ENCODE measurements around the gene HNF4A.
"Not testable (repeated sequence)": the region's sequence is repeated elsewhere in the genome, so short reads cannot be mapped to it uniquely, and the experiment has no call there.

HNF4A gene

DNA sequence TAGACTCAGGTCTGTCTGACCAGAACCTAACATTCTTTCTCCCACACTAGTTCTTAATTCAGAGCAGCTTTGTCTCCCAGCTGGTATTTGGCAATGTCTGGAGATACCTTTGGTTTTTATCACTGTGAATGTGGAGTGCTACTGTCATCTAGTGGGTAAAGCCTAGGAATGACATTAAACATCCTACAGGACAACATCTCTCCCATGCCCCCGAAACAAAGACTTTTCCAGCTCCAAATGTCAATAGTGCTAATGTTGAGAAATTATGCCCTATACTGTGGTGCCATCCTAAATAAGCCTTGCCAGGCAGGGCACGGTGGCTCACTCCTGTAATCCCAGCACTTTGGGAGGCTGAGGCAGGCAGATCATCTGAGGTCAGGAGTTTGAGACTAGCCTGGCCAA lies 116.0 kb downstream of the HNF4A start:
- DNase-seq = no peak

DNA sequence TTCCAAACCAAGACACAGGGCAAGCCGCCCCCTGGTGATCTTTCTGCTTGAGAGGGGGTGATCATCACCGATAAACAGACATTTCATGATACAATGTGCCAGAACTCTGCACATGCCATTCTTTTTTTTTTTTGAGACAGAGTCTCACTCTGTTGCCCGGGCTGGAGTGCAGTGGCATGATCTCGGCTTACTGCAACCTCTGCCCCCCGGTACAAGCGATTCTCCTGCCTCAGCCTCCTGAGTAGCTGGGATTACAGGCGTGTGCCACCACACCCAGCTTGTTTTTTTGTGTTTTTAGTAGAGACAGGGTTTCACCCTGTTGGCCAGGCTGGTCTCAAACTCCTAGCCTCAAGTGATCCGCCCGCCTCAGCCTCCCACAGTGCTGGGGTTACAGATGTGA lies 116.8 kb downstream of the HNF4A start:
- not testable (repeated sequence) for DNase-seq

DNA sequence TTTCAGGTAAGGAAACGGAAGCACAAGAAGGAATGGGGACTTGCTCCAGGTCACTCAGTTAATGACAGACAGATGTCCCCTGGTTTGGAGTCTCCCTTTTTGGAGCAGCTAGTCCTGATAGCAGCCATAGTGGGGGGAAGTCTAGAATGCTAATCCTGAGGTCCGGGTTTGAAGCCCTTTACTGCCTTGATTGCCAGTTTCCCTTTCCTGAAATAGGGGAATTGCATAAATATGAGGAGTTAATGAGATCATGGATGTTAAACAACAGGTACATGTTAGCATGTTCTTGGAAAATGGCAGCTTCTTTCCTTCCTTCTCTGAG lies 119.8 kb downstream of the HNF4A start:
- DNase-seq = peak in 1 of 4 experiments; percentile 8

DNA sequence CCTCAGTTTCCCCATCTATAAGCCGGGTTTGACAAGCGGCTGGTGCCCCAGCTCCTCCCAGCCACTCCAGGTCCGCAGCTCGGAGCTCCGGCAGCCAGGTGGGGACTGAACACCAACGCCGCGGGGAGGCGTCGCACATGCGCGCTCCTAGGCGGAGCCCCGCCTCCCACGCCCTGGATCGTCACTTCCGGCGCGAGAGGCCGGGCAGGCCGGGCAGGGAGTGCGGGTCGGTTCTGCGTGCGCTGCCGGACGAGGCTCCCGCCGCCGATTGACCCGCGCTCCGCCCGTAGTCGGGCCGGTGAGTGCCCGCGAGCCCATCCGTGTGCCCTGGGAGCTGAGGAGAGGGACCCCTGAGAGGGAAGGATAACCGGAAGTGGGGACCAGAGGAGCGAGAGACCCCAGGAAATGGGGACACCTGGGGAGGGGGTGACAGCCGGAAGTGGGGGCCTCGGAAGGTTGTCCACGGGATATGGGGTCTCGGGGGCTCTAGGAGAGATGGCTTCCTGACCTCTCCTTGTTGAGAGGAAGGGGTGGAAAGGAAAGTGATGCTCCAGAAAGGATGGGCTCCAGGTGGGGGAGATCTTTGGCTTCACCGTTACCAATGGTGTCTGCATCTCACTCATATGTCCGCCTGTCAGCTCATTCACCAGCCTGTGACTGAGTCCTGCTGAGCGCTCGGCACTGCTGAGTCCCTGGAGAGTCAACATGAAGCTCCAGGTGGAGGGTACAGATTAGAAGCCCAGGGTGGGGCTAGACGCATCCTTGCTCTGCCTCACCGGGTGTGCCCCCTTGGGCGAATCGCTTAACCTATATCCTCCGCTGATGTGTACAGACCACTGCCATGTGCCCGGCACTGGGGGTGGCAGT lies 120.4 kb downstream of the HNF4A start, which contains the start of gene TTPAL:
TTPAL (plus strand) TSS at position 181 of the 867 bp plus-strand sequence. CDS start 4,126 bp downstream, outside the sequence.
- peak; percentile 88 to 96 (median 92) for DNase-seq

DNA sequence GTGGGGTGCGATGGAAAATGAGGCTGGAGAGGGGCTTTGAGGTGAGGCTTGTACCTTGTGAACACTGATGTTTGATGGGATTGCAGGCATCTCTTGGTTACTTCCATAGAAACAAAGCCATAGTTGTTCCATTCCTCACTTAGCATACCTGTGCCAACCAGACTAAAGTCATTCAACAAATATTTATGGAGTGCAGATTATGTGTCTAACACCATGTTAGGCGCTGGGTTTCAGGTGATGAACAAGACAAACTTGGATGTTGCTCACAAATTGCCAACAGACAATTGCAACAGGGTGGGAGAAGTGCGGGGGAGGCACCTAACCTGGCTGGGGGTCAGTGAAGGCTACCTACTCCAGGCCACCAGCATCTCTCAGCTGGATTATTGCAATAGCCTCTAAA lies 121.7 kb downstream of the HNF4A start:
- no peak for DNase-seq

DNA sequence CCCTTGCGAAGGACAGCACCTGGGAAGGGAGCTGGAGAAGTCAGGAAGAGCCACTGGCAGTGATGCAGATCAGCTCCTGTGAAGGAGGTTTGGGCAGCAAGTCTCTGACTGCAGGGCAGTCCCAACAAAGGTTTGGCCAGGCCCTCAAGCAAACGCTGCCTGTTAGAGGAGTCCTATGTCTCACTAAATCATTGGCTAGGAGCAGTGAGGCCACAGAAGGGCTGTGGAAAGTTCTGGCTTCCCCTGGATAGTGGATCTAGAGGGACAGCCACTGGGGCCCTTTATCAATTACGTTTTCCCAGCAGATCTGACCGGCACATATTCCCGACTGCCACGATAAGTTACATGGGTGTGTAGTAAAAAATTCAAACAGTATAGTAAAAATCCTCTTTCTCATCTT lies 122.7 kb downstream of the HNF4A start:
- no peak for DNase-seq

DNA sequence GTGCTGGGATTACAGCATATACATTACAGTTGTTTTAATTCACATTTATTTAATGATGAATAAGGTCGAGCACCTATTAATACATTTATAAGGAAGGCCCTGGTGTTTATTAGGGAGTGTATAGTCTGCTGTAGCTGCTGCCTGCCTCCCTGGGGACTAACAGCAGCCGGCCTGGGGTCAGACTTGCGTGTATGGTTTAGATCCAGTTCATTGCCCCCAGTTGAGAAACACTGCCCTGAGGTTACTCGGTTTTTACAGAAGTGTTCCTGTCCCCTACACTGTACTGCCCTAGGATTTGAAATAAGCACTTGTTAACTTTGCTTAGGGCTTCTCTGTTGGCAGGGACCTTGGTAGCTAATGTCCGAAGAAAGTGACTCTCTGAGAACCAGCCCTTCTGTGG lies 124.1 kb downstream of the HNF4A start:
- no peak for DNase-seq

DNA sequence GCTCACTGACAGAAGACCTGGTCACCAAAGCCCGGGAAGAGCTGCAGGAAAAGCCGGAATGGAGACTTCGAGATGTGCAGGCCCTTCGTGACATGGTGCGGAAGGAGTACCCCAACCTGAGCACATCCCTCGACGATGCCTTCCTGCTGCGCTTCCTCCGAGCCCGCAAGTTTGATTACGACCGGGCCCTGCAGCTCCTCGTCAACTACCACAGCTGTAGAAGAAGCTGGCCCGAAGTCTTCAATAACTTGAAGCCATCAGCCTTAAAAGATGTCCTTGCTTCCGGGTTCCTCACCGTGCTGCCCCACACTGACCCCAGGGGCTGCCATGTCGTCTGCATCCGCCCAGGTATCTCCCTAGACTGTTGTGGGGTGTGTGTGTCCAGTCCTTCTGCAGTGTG lies 124.6 kb downstream of the HNF4A start:
- no peak for DNase-seq

DNA sequence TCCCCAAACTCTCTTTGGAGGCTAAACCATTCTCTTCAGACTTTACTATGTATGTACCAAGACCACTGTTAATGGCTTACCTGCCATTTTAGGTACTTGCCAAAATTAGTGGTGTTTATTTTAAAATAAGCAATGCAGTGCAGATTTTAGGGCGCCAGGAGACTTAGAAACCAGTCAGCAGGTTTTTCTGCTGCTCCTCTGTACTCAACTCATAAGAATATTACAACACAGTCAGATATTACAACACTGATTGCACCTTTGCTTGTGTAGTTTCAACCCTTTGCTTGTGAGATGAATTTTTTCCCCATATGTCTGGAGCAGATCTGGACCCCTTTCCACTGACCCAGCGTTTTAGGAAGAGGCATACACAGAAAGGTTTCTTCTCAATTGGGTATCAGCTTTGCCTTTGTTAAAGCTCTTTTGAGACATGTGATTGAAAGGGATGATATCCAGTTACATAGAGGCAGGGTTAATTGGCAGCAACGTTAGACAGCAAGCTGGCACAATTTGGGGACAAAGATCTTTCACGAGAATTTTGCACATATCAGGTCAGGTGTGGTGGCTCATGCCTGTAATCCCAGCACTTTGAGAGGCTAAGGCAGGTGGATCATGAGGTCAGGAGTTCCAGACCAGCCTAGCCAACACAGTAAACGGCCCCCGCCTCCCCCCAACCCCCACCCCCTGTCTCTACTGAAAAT lies 126.4 kb downstream of the HNF4A start:
- DNase-seq = no peak

DNA sequence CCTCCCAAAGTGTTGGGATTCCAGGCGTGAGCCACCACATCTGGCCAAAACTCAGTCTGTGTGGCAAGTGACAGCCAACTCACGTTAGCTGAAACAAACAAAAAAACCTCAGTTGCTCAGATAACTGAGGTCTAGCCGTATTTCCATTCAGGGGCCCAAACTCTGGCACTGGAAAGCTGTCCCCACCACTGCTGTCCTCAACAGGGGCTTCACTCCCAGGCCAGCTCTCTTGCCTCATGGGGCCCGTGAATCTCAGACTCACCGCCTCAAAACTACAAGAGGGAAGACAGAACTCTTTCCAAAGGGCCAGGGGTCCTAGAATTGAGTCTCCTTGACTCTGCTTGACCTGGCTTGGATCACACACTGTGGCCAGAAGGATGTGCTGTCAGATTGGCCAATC lies 127.6 kb downstream of the HNF4A start:
- DNase-seq = no peak

Measured in suppressor macrophage (primary cell).